Activated B cell treated with CpG ODN at 0.5 μM for 24 hours (primary cell): ENCODE measurements around the gene FAM78B. TPM values are rescaled to one million over a fixed set of nuclear protein-coding genes. Genes with fewer than 3 reads are reported as not detected.

Source experiments
- ATAC-seq: fragments of 200-7000 bp; cut with Tn5 transposase; one replicate; pipeline ENCODE4 v1.10.0; 2021; ENCODE audit warnings: low read depth, mild to moderate bottlenecking, moderate library complexity
- CTCF ChIA-PET: fragments of 350-600 bp; sonication (Branson Sonifier 250); formaldehyde crosslinking; loops from one replicate; lab custom pipeline; 2021; ENCODE audit warnings: antibody characterized with exemption; lab: Charles Lee
- POLR2A ChIA-PET: fragments of 350-600 bp; sonication (Branson Sonifier 250); formaldehyde crosslinking; loops from one replicate; lab custom pipeline; 2021; ENCODE audit warnings: antibody characterized with exemption; lab: Charles Lee
- DNase-seq: peaks from one replicate; pipeline ENCODE4 v3.0.0; 2022
- H3K27ac Mint-ChIP-seq: one replicate; pipeline ENCODE4 v1.8.0; 2020; ENCODE audit warnings: mixed read lengths
- H3K27me3 Mint-ChIP-seq: one replicate; pipeline ENCODE4 v1.8.0; 2021; ENCODE audit warnings: mixed read lengths
- H3K36me3 Mint-ChIP-seq: one replicate; pipeline ENCODE4 v1.8.0; 2021; ENCODE audit warnings: low read depth, mixed read lengths
- H3K4me1 Mint-ChIP-seq: one replicate; pipeline ENCODE4 v1.8.0; 2021; ENCODE audit warnings: mixed read lengths
- H3K4me3 Mint-ChIP-seq: one replicate; pipeline ENCODE4 v1.8.0; 2020; ENCODE audit warnings: mild to moderate bottlenecking, mixed read lengths
- H3K9me3 Mint-ChIP-seq: one replicate; pipeline ENCODE4 v1.8.0; 2020; ENCODE audit warnings: mixed read lengths
- intact Hi-C: fragments of 100-400 bp; cut with micrococcal nuclease; formaldehyde crosslinking; loops from one replicate; pipeline ENCODE4 v1.15.1; 2024
- total RNA-seq: library from RNA; stranded (reverse); gene quantifications from 2 replicates; pipeline ENCODE4 v1.2.3, GENCODE V29; 2022
- TF ChIP-seq, protein P1 (sequence below): fragments of 200-600 bp; IDR thresholded peaks from one replicate; pipeline ENCODE4 v1.8.0; 2022; ENCODE audit warnings: antibody characterized with exemption, mild to moderate bottlenecking

The FAM78B gene
- total RNA-seq, 1 donor from 2014 or later, result 1.00 TPM

DNA sequence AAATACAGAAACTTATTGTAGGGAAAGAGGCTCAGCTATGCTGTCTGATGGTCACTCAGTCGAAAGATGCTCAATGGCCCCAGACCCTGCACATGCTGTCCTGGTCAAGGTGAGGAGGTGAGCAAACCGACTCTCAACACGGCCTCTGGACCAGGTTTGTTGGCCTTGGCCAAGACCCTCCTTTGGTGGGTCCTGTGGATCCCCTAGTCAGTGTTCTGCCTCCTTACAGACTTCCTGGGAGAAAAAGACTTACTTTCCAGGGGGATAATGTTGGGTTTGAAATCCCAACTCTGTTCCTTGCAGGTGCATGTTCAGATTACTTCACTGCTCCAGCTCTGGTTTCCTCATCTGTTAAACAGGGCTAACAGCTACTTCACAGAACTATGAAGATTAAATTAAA lies 53.8 kb downstream of the FAM78B start:
- TF ChIP-seq, protein P1, sequence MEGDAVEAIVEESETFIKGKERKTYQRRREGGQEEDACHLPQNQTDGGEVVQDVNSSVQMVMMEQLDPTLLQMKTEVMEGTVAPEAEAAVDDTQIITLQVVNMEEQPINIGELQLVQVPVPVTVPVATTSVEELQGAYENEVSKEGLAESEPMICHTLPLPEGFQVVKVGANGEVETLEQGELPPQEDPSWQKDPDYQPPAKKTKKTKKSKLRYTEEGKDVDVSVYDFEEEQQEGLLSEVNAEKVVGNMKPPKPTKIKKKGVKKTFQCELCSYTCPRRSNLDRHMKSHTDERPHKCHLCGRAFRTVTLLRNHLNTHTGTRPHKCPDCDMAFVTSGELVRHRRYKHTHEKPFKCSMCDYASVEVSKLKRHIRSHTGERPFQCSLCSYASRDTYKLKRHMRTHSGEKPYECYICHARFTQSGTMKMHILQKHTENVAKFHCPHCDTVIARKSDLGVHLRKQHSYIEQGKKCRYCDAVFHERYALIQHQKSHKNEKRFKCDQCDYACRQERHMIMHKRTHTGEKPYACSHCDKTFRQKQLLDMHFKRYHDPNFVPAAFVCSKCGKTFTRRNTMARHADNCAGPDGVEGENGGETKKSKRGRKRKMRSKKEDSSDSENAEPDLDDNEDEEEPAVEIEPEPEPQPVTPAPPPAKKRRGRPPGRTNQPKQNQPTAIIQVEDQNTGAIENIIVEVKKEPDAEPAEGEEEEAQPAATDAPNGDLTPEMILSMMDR, result no peak
- DNase-seq (no peak), ATAC-seq (no peak)
- no peaks in the 10 kb centered on the region for H3K4me1 Mint-ChIP-seq
- CTCF ChIA-PET, result no interaction called here
- H3K27ac Mint-ChIP-seq, result no peak overlapping the region
- no peaks in the 10 kb centered on the region for H3K27me3 Mint-ChIP-seq
- no peaks in the 10 kb centered on the region for H3K36me3 Mint-ChIP-seq
- H3K9me3 Mint-ChIP-seq, result no peaks in the 10 kb centered on the region
- intact Hi-C loops, result no loop called here
- H3K4me3 Mint-ChIP-seq, result no peak overlapping the region
- POLR2A ChIA-PET, result no interaction called here

GRCh38 chr1:166112425-166112824 lies 54.4 kb downstream of the FAM78B start:
- no peaks in the 10 kb centered on the region for H3K4me1 Mint-ChIP-seq
- no peaks in the 10 kb centered on the region for H3K27me3 Mint-ChIP-seq
- H3K4me3 Mint-ChIP-seq, result no peak overlapping the region
- H3K36me3 Mint-ChIP-seq, result no peaks in the 10 kb centered on the region
- CTCF ChIA-PET, result no interaction called here
- no peak overlapping the region for H3K27ac Mint-ChIP-seq
- POLR2A ChIA-PET, result no interaction called here
- DNase-seq, result no peak
- no peaks in the 10 kb centered on the region for H3K9me3 Mint-ChIP-seq
- ATAC-seq, result no peak
- TF ChIP-seq, protein P1, result no peak
- intact Hi-C loops, result no loop called here

GRCh38 chr1:166111430-166111829 lies 55.4 kb downstream of the FAM78B start:
- Mint-ChIP-seq H3K36me3 (no peaks in the 10 kb centered on the region), H3K27ac (no peak overlapping the region), H3K4me1 (no peaks in the 10 kb centered on the region), H3K27me3 (no peaks in the 10 kb centered on the region), H3K4me3 (no peak overlapping the region), H3K9me3 (no peaks in the 10 kb centered on the region)
- TF ChIP-seq, protein P1, result no peak
- DNase-seq (no peak), ATAC-seq (no peak)
- POLR2A ChIA-PET, result no interaction called here
- CTCF ChIA-PET, result no interaction called here
- intact Hi-C loops, result no loop called here

DNA sequence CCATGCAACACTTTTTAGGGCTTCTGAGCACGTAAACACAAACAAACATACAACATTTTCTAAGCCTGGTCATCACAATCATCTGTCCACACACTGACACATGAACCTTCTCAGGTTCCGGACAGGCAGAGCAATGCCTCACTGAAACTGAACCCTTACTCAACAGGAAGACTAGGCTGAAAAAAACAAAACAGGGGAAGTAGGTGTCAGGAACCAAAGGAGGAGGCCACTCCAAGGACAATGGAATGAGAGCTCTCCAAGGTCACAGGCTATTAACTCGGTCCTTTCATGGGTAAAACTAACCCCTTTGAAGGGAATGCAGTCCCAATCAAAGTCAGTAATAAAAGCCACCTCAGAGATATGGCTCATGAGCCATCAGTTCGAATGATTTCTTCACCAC lies 76.6 kb downstream of the FAM78B start:
- H3K9me3 Mint-ChIP-seq, result no peaks in the 10 kb centered on the region
- TF ChIP-seq, protein P1, result no peak
- CTCF ChIA-PET, result no interaction called here
- H3K27ac Mint-ChIP-seq, result no peak overlapping the region
- H3K4me1 Mint-ChIP-seq, result no peaks in the 10 kb centered on the region
- intact Hi-C loops, result no loop called here
- POLR2A ChIA-PET, result no interaction called here
- H3K27me3 Mint-ChIP-seq, result peaks cover 6% of the 10 kb centered on the region
- H3K36me3 Mint-ChIP-seq, result no peaks in the 10 kb centered on the region
- no peak overlapping the region for H3K4me3 Mint-ChIP-seq
- no peak for ATAC-seq
- no peak for DNase-seq

DNA sequence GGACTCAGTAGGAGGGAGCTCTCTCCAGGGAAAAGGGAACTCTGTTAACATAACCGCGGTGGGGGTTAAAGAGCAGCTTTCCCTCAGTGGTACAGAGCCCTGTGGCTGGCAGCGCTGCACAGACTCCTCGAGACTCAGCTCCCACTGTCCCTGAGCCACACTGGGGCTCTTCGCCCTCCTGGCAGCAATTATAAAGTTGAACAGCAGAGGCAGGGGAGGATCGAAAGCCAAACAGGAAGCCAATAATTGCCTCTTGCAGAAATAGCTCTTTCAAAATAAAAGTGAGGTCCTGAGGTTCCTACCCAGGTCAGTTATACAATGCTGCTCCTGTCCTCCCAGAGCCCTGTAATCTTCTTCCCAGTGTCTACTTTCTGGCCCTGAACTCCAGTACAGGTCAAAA lies 77.0 kb downstream of the FAM78B start:
- Mint-ChIP-seq H3K27me3 (peaks cover 3% of the 10 kb centered on the region), H3K4me3 (no peak overlapping the region), H3K4me1 (no peaks in the 10 kb centered on the region), H3K9me3 (no peaks in the 10 kb centered on the region), H3K36me3 (no peaks in the 10 kb centered on the region), H3K27ac (no peak overlapping the region)
- DNase-seq (no peak), ATAC-seq (no peak)
- TF ChIP-seq, protein P1, result no peak
- intact Hi-C loops, result no loop called here
- CTCF ChIA-PET, result no interaction called here
- POLR2A ChIA-PET, result no interaction called here
